Parathyroid adenoma (tissue), 2 donors: ENCODE results near the gene ENOX1.

Source experiments
- H2AFZ ChIP-seq: fragments of 300-600 bp; sonication (generic); one replicate; pipeline ENCODE4 v1.7.0; 2017; ENCODE audit warnings: antibody characterized with exemption, mild to moderate bottlenecking
- H3K27ac ChIP-seq: fragments of 300-600 bp; sonication (generic); one replicate; pipeline ENCODE4 v1.7.0; 2017
- H3K27me3 ChIP-seq: fragments of 300-600 bp; sonication (generic); one replicate; pipeline ENCODE4 v1.7.0; 2017; ENCODE audit warnings: low read length; ENCODE audit not compliant: control insufficient read depth, insufficient read depth
- H3K36me3 ChIP-seq: fragments of 300-600 bp; sonication (generic); one replicate; pipeline ENCODE4 v1.7.0; 2017; ENCODE audit warnings: low read length; ENCODE audit not compliant: control insufficient read depth, insufficient read depth
- H3K4me1 ChIP-seq: fragments of 300-600 bp; sonication (generic); one replicate; pipeline ENCODE4 v1.7.0; 2017; ENCODE audit warnings: control low read depth
- H3K4me2 ChIP-seq: fragments of 300-600 bp; sonication (generic); one replicate; pipeline ENCODE4 v1.7.0; 2017; ENCODE audit warnings: low read length
- H3K4me3 ChIP-seq: fragments of 300-600 bp; sonication (generic); one replicate; pipeline ENCODE4 v1.7.0; 2017; ENCODE audit warnings: low read depth, low read length
- H3K79me2 ChIP-seq: fragments of 300-600 bp; sonication (generic); one replicate; pipeline ENCODE4 v1.7.0; 2017; ENCODE audit warnings: control low read depth
- H3K9ac ChIP-seq: fragments of 300-600 bp; sonication (generic); one replicate; pipeline ENCODE4 v1.7.0; 2017; ENCODE audit warnings: mild to moderate bottlenecking
- H3K9me3 ChIP-seq: fragments of 300-600 bp; sonication (generic); one replicate; pipeline ENCODE4 v1.7.0; 2017; ENCODE audit warnings: low read length; ENCODE audit not compliant: control insufficient read depth
- CTCF ChIP-seq: fragments of 300-600 bp; sonication (generic); IDR thresholded peaks from one replicate; pipeline ENCODE4 v1.7.0; 2017; ENCODE audit warnings: antibody characterized with exemption, mild to moderate bottlenecking
- donor health status: primary hyperparathyroidism.

The ENOX1 gene

GRCh38 chr13:43214124-43214523 lies 572.6 kb downstream of the ENOX1 start:
- Histone ChIP-seq H3K27ac (no peak overlapping the region), H3K9ac (no peak overlapping the region), H3K9me3 (no peaks in the 10 kb centered on the region), H3K79me2 (no peaks in the 10 kb centered on the region), H3K36me3 (no peaks in the 10 kb centered on the region), H3K4me1 (no peaks in the 10 kb centered on the region), H2AFZ (no peak overlapping the region), H3K4me3 (no peak overlapping the region), H3K4me2 (no peak overlapping the region), H3K27me3 (no peaks in the 10 kb centered on the region)
- TF ChIP-seq CTCF: no peak

GRCh38 chr13:43206838-43207237 lies 579.9 kb downstream of the ENOX1 start:
- Histone ChIP-seq H3K36me3 (no peaks in the 10 kb centered on the region), H3K9ac (no peak overlapping the region), H2AFZ (no peak overlapping the region), H3K79me2 (no peaks in the 10 kb centered on the region), H3K4me3 (no peak overlapping the region), H3K27me3 (no peaks in the 10 kb centered on the region), H3K4me2 (no peak overlapping the region), H3K4me1 (no peaks in the 10 kb centered on the region), H3K9me3 (no peaks in the 10 kb centered on the region), H3K27ac (no peak overlapping the region)
- TF ChIP-seq CTCF: no peak

GRCh38 chr13:43205416-43205815 lies 581.4 kb downstream of the ENOX1 start:
- Histone ChIP-seq H3K27ac (no peak overlapping the region), H3K36me3 (no peaks in the 10 kb centered on the region), H3K4me2 (no peak overlapping the region), H3K4me3 (no peak overlapping the region), H2AFZ (no peak overlapping the region), H3K9ac (no peak overlapping the region), H3K9me3 (no peaks in the 10 kb centered on the region), H3K4me1 (no peaks in the 10 kb centered on the region), H3K79me2 (no peaks in the 10 kb centered on the region), H3K27me3 (no peaks in the 10 kb centered on the region)
- no peak for TF ChIP-seq CTCF

GRCh38 chr13:43204591-43204990 lies 582.2 kb downstream of the ENOX1 start:
- Histone ChIP-seq H3K4me1 (no peaks in the 10 kb centered on the region), H3K79me2 (no peaks in the 10 kb centered on the region), H3K9ac (no peak overlapping the region), H3K4me2 (no peak overlapping the region), H2AFZ (no peak overlapping the region), H3K4me3 (no peak overlapping the region), H3K36me3 (no peaks in the 10 kb centered on the region), H3K27me3 (no peaks in the 10 kb centered on the region), H3K9me3 (no peaks in the 10 kb centered on the region), H3K27ac (no peak overlapping the region)
- TF ChIP-seq CTCF: no peak

GRCh38 chr13:43203781-43204180 lies 583.0 kb downstream of the ENOX1 start:
- no peak overlapping the region for H3K4me2 ChIP-seq
- no peaks in the 10 kb centered on the region for H3K27me3 ChIP-seq
- no peak overlapping the region for H2AFZ ChIP-seq
- TF ChIP-seq CTCF: no peak
- H3K79me2 ChIP-seq: no peaks in the 10 kb centered on the region
- H3K27ac ChIP-seq: no peak overlapping the region
- H3K9ac ChIP-seq: no peak overlapping the region
- no peaks in the 10 kb centered on the region for H3K9me3 ChIP-seq
- H3K4me3 ChIP-seq: no peak overlapping the region
- H3K4me1 ChIP-seq: no peaks in the 10 kb centered on the region
- no peaks in the 10 kb centered on the region for H3K36me3 ChIP-seq
